IMR-90 (cell line): ENCODE measurements around the gene CCDC141. TPM values are rescaled to one million over a fixed set of nuclear protein-coding genes. Genes with fewer than 3 reads are reported as not detected.

Source experiments
- ATAC-seq: fragments of 200-7000 bp; cut with Tn5 transposase; 2 replicates; pipeline ENCODE4 v1.9.1; 2020; ENCODE audit warnings: low read depth, mild to moderate bottlenecking, moderate library complexity
- BruUV-seq: library from RNA; stranded (reverse); fragments of 400-500 nt; replicated peaks from 2 replicates; lab custom pipeline; 2021; lab: Mats Ljungman, UMichigan
- CTCF ChIA-PET: fragments of 300-600 bp; formaldehyde crosslinking; extraction: SDS; loops from one replicate; lab custom pipeline; 2021; ENCODE audit warnings: antibody characterized with exemption; lab: Yijun Ruan, JAX
- POLR2A ChIA-PET: fragments of 300-600 bp; sonication (Branson Sonifier 250); formaldehyde crosslinking; loops from one replicate; lab custom pipeline; 2022; ENCODE audit warnings: antibody characterized with exemption; ENCODE audit not compliant: unreplicated experiment; lab: Charles Lee
- DNase-seq: peaks from one replicate; pipeline ENCODE4 v3.0.0; 2013
- H2AFZ ChIP-seq: replicated peaks from 2 replicates; pipeline ENCODE3; 2013; ENCODE audit warnings: low read length, mild to moderate bottlenecking; ENCODE audit not compliant: poor library complexity
- H2AK5ac ChIP-seq: 2 replicates; pipeline ENCODE4 v1.6.1; 2013; ENCODE audit warnings: low read depth, low read length, inconsistent platforms
- H2AK9ac ChIP-seq: replicated peaks from 2 replicates; pipeline ENCODE3; 2013; ENCODE audit warnings: mild to moderate bottlenecking, low read depth, low read length, moderate library complexity; ENCODE audit not compliant: poor library complexity
- H2BK120ac ChIP-seq: 2 replicates; pipeline ENCODE4 v1.6.1; 2013; ENCODE audit warnings: low read depth, low read length, inconsistent platforms
- H2BK15ac ChIP-seq: 3 replicates; pipeline ENCODE4 v1.6.1; 2013; ENCODE audit warnings: low read depth, low read length, inconsistent platforms
- H2BK20ac ChIP-seq: 2 replicates; pipeline ENCODE4 v1.6.1; 2013; ENCODE audit warnings: low read depth, mild to moderate bottlenecking, inconsistent platforms, low read length, moderate library complexity
- H2BK5ac ChIP-seq: 2 replicates; pipeline ENCODE4 v1.6.1; 2013; ENCODE audit warnings: mild to moderate bottlenecking, low read depth, low read length, inconsistent platforms; ENCODE audit not compliant: poor library complexity, severe bottlenecking
- H3K14ac ChIP-seq: replicated peaks from 2 replicates; pipeline ENCODE4 v1.6.1; 2013; ENCODE audit warnings: low read depth, low read length, inconsistent platforms
- H3K18ac ChIP-seq: 2 replicates; pipeline ENCODE4 v1.6.1; 2013; ENCODE audit warnings: low read depth, low read length, control low read depth
- H3K23ac ChIP-seq: 2 replicates; pipeline ENCODE4 v1.6.1; 2013; ENCODE audit warnings: low read depth, low read length, inconsistent platforms
- H3K27ac ChIP-seq: 2 replicates; pipeline ENCODE4 v1.5.1; 2013; ENCODE audit warnings: mild to moderate bottlenecking, control low read depth, low read length; ENCODE audit not compliant: insufficient read depth
- H3K27me3 ChIP-seq: 2 replicates; pipeline ENCODE4 v1.6.1; 2013; ENCODE audit warnings: low read length; ENCODE audit not compliant: control insufficient read depth, insufficient read depth
- H3K36me3 ChIP-seq: 2 replicates; pipeline ENCODE4 v1.6.1; 2013; ENCODE audit warnings: low read length, mixed read lengths; ENCODE audit not compliant: control insufficient read depth, insufficient read depth
- H3K4ac ChIP-seq: 2 replicates; pipeline ENCODE4 v1.6.1; 2013; ENCODE audit warnings: low read depth, low read length, inconsistent platforms
- H3K4me1 ChIP-seq: 2 replicates; pipeline ENCODE4 v1.6.1; 2013; ENCODE audit warnings: low read length, mixed read lengths; ENCODE audit not compliant: control insufficient read depth, insufficient read depth
- H3K4me2 ChIP-seq: 2 replicates; pipeline ENCODE4 v1.6.1; 2013; ENCODE audit warnings: low read depth, mild to moderate bottlenecking, control low read depth, low read length, moderate library complexity
- H3K4me3 ChIP-seq: 2 replicates; pipeline ENCODE4 v1.5.1; 2013; ENCODE audit warnings: low read depth, mild to moderate bottlenecking, control low read depth, low read length, moderate library complexity; ENCODE audit not compliant: insufficient read depth
- H3K56ac ChIP-seq: 2 replicates; pipeline ENCODE4 v1.6.1; 2013; ENCODE audit warnings: low read length, inconsistent platforms; ENCODE audit not compliant: insufficient read depth; ENCODE audit errors: extremely low read depth
- H3K79me1 ChIP-seq, 2 experiments: 2 replicates each; pipeline ENCODE4 v1.6.1; 2013; ENCODE audit warnings: low read length in 2 of 2, inconsistent platforms in 1 of 2, low read depth in 1 of 2
- H3K9ac ChIP-seq: 2 replicates; pipeline ENCODE4 v1.6.1; 2013; ENCODE audit warnings: low read depth, low read length, control low read depth
- H3K9me1 ChIP-seq: 2 replicates; pipeline ENCODE4 v1.6.1; 2013; ENCODE audit warnings: low read length, inconsistent platforms; ENCODE audit not compliant: insufficient read depth
- H3K9me3 ChIP-seq: 2 replicates; pipeline ENCODE4 v1.6.1; 2013; ENCODE audit warnings: low read length; ENCODE audit not compliant: control insufficient read depth, insufficient read depth
- H4K20me1 ChIP-seq: 2 replicates; pipeline ENCODE4 v1.6.1; 2013; ENCODE audit warnings: low read length, inconsistent platforms; ENCODE audit not compliant: insufficient read depth
- H4K5ac ChIP-seq: 2 replicates; pipeline ENCODE4 v1.6.1; 2013; ENCODE audit warnings: mild to moderate bottlenecking, low read depth, low read length, control low read depth
- H4K8ac ChIP-seq, 2 experiments: 2 replicates each; pipeline ENCODE4 v1.6.1; 2013; ENCODE audit warnings: low read depth in 2 of 2, low read length in 2 of 2, control low read depth in 1 of 2, inconsistent platforms in 1 of 2
- H4K91ac ChIP-seq: 2 replicates; pipeline ENCODE4 v1.6.1; 2013; ENCODE audit warnings: low read depth, low read length, inconsistent platforms; ENCODE audit not compliant: insufficient read depth
- CEBPB ChIP-seq: IDR thresholded peaks from 2 replicates; pipeline ENCODE4 v1.6.1; 2012; ENCODE audit warnings: low read depth, low read length, improper control_type of control experiment
- FOS ChIP-seq: fragments of 150-350 bp; IDR thresholded peaks from 2 replicates; pipeline ENCODE4 v1.6.1; 2016; ENCODE audit warnings: low read depth, low read length
- MAZ ChIP-seq: IDR thresholded peaks from 2 replicates; pipeline ENCODE4 v1.6.1; 2012; ENCODE audit warnings: low read depth, mild to moderate bottlenecking, low read length, improper control_type of control experiment, moderate library complexity, borderline replicate concordance
- NFE2L2 ChIP-seq: fragments of 150-350 bp; IDR thresholded peaks from 2 replicates; pipeline ENCODE4 v1.6.1; 2016; ENCODE audit warnings: low read depth, mild to moderate bottlenecking, low read length
- RCOR1 ChIP-seq: IDR thresholded peaks from 2 replicates; pipeline ENCODE4 v1.6.1; 2012; ENCODE audit warnings: mild to moderate bottlenecking, low read length, improper control_type of control experiment; ENCODE audit not compliant: insufficient replicate concordance
- USF2 ChIP-seq: fragments of 150-350 bp; IDR thresholded peaks from 2 replicates; pipeline ENCODE4 v1.6.1; 2017; ENCODE audit warnings: mild to moderate bottlenecking, antibody characterized with exemption, low read length, low read depth
- WGBS, 2 experiments: methylation state at CpG; one replicate each; pipeline versions ENCODE4 v1.1.5 to v1.1.7; 2013; ENCODE audit warnings: missing lambda C conversion rate in 2 of 2; ENCODE audit not compliant: insufficient read length in 1 of 2; ENCODE audit errors: extremely low coverage in 2 of 2; 5-methylcytosine and 5-hydroxymethylcytosine counted together
- dilution Hi-C: fragments of 300-500 bp; cut with HindIII; formaldehyde crosslinking; loops from one replicate; pipeline ENCODE4 v1.14.3; 2018; ENCODE audit warnings: low sequenced_read_pairs; ENCODE audit not compliant: unreplicated experiment
- in situ Hi-C: fragments of 300-500 bp; cut with MboI; formaldehyde crosslinking; loops from 3 replicates; pipeline ENCODE4 v1.14.3; 2019; ENCODE audit warnings: low sequenced_read_pairs, inconsistent platforms, mixed read lengths
- intact Hi-C: fragments of 100-400 bp; cut with micrococcal nuclease; formaldehyde crosslinking; loops from 2 replicates; pipeline ENCODE4 v1.10.0; 2022
- polyA plus RNA-seq, 3 experiments: library from polyadenylated mRNA; depleted of rRNA; stranded (reverse); fragments of >200 nt; gene quantifications; 2 replicates each; pipeline ENCODE4 v1.2.3, GENCODE V29; 2012; ENCODE audit warnings: low replicate concordance in 1 of 3
- total RNA-seq: library from RNA; depleted of rRNA; stranded (reverse); fragments of >200 nt; gene quantifications from 2 replicates; pipeline ENCODE4 v1.2.3, GENCODE V29; 2012

Gene CCDC141
- total and polyA plus RNA-seq, 2 of the 4 experiments (the other 2 are of a cell fraction): not detected

- Histone ChIP-seq H2BK15ac (no peak overlapping the region), H3K9me3 (no peaks in the 10 kb centered on the region), H2AFZ (no peak overlapping the region), H3K18ac (no peak overlapping the region), H3K9ac (no peak overlapping the region), H4K91ac (no peak overlapping the region), H2BK120ac (no peak overlapping the region), H3K79me1 (no peaks in the 10 kb centered on the region), H3K4me1 (no peaks in the 10 kb centered on the region; the same call in 1 of the 2 replicates), H3K27me3 (no peaks in the 10 kb centered on the region), H4K8ac (no peak overlapping the region), H3K23ac (no peak overlapping the region), H3K56ac (no peak overlapping the region), H3K27ac (no peak overlapping the region), H3K14ac (no peak overlapping the region), H2BK5ac (no peak overlapping the region), H3K4ac (no peak overlapping the region), H3K4me2 (no peak overlapping the region), H3K9me1 (no peaks in the 10 kb centered on the region), H2BK20ac (no peak overlapping the region), H4K20me1 (no peaks in the 10 kb centered on the region), H4K5ac (no peak overlapping the region), H3K36me3 (no peaks in the 10 kb centered on the region), H3K4me3 (no peak overlapping the region), H2AK5ac (no peak overlapping the region), H2AK9ac (no peak overlapping the region)
- ATAC-seq: no peak
- intact Hi-C loops (no loop called here), dilution Hi-C loops (no loop called here), in situ Hi-C loops (no loop called here)
- POLR2A ChIA-PET: no interaction called here
- 0% methylated on average over 1 of the region's 4 CpGs; no CpG with 5 or more reads in 1 of the 2 experiments for WGBS, 2 experiments
- CTCF ChIA-PET: no interaction called here
- BruUV-seq: no TSS peak
- no peak for TF ChIP-seq NFE2L2
- TF ChIP-seq USF2: no peak
- TF ChIP-seq MAZ: no peak
- TF ChIP-seq RCOR1: no peak
- no peak for TF ChIP-seq CEBPB
- no peak for TF ChIP-seq FOS
- DNase-seq: no peak
Observed at GRCh38 chr2:178844269-178844668, 205.7 kb downstream of the CCDC141 start.
